ENCODE results near the gene MARCHF3.

DNA sequence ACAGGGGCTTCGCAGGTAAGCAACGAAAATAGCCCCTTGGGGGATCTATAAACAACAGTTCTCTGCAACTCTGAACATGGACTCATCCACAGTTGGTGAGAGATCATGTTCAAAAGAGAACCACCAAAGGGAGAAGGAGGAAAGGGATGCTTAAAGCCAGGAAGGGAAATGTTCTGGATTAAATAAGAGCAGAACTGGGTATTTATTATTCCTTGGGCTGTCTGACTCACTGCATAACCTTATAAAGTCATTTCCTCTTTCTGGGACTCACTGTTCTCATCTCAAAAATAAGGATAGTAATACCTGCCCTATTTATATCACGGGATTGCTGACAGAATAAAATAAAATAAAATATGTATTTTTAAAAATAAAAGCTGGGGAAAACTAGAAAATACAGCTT lies 11.2 kb upstream of the MARCHF3 start:
- TF ChIP-seq, protein P1, sequence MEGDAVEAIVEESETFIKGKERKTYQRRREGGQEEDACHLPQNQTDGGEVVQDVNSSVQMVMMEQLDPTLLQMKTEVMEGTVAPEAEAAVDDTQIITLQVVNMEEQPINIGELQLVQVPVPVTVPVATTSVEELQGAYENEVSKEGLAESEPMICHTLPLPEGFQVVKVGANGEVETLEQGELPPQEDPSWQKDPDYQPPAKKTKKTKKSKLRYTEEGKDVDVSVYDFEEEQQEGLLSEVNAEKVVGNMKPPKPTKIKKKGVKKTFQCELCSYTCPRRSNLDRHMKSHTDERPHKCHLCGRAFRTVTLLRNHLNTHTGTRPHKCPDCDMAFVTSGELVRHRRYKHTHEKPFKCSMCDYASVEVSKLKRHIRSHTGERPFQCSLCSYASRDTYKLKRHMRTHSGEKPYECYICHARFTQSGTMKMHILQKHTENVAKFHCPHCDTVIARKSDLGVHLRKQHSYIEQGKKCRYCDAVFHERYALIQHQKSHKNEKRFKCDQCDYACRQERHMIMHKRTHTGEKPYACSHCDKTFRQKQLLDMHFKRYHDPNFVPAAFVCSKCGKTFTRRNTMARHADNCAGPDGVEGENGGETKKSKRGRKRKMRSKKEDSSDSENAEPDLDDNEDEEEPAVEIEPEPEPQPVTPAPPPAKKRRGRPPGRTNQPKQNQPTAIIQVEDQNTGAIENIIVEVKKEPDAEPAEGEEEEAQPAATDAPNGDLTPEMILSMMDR (IDR thresholded peaks at IDR 0.05), result no peak
- no peak for TF ChIP-seq POLR2A (IDR thresholded peaks at IDR 0.05)
